NCI-H1092 (cell line): ENCODE data around the gene FLYWCH2.
"Not testable (repeated sequence)": the region's sequence is repeated elsewhere in the genome, so short reads cannot be mapped to it uniquely, and the experiment has no call there.

ENCODE experiments used
- DNase-seq: peaks from one replicate; lab custom pipeline; 2025; lab: John Stamatoyannopoulos, UW

The FLYWCH2 gene

DNA sequence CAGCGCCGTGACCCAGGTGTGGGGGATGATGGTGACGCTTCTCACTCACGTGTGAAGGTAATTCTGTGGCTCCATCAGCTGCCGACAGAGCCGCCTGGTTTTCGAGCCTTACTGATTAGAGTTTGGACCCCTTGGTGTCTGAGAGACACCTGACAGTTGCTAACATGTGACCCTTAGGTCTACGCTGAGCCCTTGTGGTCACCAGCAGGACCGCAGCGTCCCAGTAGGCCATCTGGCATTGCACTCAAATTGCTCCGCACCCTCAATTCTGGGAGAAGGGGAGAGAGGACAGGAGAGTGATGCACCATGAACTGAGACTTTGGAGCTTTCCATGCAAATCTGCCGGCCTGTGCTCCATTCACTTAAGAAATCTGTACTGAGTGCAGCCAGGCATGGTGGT lies 31.2 kb downstream of the FLYWCH2 start:
- no peak for DNase-seq

- no peak for DNase-seq
Measured at GRCh38 chr16:2915196-2915929, 32.3 kb downstream of the FLYWCH2 start.

GRCh38 chr16:2919511-2920255 lies 36.7 kb downstream of the FLYWCH2 start:
- peak; percentile 40 for DNase-seq

DNA sequence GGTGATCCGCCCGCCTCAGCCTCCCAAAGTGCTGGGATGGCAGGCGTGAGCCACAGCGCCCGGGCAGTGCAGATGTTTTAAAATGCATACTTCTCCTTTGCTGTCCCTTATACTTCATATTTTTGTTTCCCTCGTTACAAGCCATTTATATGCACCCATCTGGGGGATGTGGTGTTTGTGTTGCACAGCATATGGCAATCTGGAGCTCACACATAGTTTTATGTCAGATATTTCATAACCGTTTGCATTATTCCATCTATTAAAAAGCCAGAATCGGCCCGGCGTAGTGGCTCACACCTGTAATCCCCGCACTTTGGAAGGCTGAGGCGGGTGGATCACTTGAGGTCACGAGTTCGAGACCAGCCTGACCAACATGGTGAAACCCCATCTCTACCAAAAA lies 40.5 kb downstream of the FLYWCH2 start:
- no peak for DNase-seq

GRCh38 chr16:2924901-2925755 lies 42.1 kb downstream of the FLYWCH2 start:
- no peak for DNase-seq

- DNase-seq: no peak
Measured at GRCh38 chr16:2925951-2926649, 43.1 kb downstream of the FLYWCH2 start.

GRCh38 chr16:2926650-2926999 lies 43.6 kb downstream of the FLYWCH2 start:
- no peak for DNase-seq

DNA sequence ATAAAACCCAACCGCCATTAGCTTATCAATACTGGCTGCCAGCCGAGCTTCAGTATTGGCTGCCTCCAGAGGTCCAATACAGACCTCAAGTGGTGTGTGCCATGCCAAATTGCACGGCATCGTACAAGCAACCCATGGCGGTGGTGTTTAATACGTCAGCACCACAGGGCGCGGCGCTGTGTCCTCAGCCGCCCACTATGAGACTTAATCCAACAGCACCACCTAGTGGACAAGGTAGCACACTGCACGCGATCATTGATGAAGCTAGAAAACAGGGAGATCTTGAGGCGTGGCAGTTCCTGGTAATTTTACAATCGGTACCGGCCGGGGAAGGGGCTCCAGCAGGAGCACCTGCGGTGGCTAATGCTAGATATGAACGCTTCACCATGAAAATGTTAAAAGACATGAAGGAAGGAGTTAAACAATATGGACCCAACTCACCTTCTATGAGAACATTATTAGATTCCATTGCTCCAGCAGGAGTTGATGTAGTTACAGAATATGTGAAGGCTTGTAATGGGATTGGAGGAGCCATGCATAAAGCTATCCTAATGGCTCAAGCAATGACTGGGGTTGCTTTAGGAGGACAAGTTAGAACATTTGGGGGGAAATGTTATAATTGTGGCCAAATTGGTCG lies 44.1 kb downstream of the FLYWCH2 start:
- peak; percentile 86 for DNase-seq

DNA sequence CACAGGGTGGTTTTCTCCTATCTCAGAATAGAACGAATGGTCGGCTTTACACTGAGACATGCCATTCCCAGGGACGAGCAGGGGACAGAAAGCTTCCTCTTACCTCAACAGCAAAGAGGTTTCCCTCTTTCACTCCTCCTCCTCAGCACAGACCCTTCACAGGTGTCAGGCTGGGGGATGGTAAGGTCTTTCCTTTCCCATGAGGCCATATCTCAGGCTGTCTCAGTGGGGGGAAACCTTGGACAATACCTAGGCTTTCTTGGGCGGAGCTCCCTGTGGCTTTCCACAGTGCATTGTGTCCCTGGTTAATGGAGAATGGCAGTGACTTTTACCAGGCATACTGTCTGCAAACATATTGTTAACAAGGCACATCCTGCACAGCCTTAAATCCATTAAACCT lies 45.1 kb downstream of the FLYWCH2 start:
- DNase-seq: not testable (repeated sequence)

DNA sequence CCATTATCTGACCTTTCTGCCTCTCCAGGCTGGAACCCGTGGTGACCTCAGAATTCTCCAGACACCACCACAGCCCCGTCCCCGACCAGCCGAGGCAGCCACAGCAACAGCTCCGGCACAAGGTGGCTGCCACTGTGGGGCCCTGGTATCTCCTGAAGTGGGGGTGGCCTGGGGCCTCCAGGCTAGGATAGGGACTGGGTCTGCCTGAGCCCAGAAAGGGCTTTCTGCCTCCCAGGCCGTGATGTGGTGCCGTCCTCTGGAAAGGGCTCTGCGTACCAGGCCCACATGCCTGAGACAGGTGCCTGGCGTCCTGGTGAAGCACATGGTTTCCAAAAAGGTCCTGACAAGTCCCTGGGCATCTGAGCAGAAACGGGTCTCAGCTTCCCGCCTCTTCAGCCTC lies 45.8 kb downstream of the FLYWCH2 start:
- no peak for DNase-seq

DNA sequence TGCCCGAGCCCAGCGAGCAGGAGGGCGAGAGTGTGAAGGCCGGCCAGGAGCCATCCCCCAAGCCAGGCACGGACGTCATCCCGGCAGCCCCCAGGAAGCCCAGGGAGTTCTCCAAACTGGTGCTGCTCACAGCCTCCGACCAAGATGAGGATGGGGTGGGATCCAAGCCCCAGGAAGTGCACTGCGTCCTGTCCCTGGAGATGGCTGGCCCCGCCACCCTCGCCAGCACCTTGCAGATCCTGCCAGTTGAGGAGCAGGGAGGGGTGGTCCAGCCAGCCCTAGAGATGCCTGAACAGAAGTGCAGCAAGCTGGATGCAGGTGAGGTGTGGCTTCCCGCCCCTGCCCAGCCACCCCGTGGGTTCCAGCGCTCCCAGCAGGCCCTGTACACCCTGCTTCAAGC lies 46.7 kb downstream of the FLYWCH2 start:
- no peak for DNase-seq

- DNase-seq: no peak
Measured at GRCh38 chr16:2930236-2930635, 47.2 kb downstream of the FLYWCH2 start.

GRCh38 chr16:2931231-2931914 lies 48.4 kb downstream of the FLYWCH2 start:
- not testable (repeated sequence) for DNase-seq

DNA sequence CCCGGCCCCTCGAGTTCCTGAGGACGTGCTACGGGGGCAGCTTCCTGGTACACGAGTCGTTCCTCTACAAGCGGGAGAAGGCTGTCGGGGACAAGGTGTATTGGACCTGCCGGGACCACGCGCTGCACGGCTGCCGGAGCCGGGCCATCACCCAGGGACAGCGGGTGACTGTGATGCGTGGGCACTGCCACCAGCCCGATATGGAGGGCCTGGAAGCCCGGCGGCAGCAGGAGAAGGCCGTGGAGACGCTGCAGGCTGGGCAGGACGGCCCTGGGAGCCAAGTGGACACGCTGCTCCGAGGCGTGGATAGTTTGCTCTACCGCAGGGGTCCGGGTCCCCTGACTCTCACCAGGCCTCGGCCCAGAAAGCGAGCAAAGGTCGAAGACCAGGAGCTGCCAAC lies 50.1 kb downstream of the FLYWCH2 start:
- DNase-seq: no peak

DNA sequence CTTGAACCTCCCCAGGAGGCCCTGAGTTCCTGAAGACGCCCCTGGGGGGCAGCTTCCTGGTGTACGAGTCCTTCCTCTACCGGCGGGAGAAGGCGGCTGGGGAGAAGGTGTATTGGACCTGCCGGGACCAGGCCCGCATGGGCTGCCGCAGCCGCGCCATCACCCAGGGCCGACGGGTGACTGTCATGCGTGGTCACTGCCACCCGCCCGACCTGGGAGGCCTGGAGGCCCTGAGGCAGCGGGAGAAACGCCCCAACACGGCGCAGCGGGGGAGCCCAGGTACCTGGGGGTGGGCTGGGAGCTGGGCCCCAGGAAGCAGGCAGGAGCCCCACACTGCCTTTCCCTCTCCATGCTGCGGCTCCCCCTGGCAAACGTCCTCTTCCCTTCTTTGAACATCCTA lies 50.7 kb downstream of the FLYWCH2 start:
- DNase-seq: no peak

DNA sequence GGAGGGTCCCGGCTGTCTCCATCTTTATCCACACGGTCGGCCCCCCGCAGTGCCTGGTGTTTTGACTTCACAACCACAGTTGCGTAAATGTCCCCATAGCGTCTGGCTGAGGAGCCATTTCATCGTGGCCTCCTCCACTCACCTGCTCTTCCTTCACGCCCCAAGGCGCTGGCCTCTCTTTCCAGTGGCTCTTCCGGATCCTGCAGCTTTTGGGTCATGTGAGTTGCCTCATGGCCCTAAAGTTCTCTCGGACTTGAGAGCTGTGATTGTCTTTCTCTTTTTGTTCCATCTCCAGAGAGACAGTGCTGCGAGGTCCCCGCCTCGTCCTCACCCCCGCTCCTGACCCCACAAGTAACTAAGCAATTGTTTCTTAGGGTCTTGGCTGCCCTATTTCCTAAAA lies 51.4 kb downstream of the FLYWCH2 start:
- DNase-seq: no peak

DNA sequence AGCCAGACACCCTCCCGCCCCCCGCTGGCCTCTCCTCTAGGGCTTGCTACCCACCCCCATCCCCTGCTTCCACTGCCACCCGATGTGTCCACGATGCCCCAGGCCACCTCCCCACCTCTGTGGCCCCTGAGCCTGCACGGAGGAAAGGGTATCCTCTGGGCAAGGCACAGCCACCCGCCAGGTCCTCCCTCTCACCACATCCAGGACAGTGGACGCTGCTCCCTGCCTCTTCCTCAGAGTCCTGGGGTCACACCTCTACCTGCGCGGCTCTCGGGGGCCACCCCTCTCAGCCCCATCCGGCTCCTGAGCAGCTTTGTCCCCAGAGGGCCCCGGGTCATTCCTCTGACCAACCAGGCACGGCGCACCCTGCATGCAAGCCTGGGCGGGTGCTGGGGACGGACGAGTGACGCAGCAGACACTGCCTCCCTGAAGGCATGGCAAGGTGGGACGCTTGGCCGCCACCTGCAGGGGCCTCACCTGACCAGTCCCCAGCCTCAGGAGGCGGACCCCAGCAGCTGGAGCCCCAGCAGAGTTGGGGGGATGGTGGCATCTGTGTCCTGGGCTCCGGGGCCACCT lies 53.5 kb downstream of the FLYWCH2 start:
- DNase-seq: no peak

DNA sequence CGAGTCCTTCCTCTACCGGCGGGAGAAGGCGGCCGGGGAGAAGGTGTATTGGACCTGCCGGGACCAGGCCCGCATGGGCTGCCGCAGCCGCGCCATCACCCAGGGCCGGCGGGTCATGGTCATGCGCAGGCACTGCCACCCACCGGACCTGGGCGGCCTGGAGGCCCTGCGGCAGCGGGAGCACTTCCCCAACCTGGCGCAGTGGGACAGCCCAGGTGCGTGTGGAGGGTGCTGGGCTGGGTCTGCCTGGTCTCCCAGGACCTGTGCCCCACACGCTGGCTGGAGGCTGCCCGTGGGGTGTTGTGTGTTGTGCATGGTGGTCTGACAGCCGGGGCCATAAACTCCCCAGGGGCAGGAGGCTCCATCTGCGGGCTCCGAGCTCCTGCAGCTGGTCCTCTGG lies 54.2 kb downstream of the FLYWCH2 start:
- DNase-seq: no peak

DNA sequence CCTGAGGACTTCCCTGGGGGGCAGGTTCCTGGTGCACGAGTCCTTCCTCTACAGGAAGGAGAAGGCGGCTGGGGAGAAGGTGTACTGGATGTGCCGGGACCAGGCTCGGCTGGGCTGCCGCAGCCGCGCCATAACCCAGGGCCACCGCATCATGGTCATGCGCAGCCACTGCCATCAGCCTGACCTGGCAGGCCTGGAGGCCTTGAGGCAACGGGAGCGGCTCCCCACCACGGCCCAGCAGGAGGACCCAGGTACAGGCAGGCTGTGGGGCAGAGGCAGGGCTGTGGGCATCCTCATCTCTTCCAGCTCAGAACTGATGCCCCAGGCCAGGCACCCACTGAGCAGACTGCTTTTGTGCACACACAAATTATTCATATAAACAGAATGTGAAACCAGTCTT lies 55.2 kb downstream of the FLYWCH2 start:
- no peak for DNase-seq

DNA sequence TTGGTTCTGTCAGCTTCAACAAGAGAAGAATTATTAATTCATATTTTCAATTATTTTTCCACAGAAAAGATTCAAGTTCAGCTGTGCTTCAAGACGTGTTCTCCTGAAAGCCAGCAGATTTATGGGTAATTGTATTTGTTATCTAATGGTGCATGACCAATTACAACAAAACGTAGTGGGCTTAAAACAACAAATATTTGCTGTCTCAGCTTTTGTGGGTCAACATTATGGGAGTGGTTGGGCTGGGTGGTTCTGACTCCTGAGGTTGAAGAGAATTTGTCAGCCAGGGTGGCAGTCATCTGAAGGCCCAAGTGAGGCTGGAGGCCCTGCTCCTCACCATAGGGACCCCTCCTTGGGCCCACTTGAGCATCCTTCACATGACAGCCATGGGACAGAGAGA lies 57.0 kb downstream of the FLYWCH2 start:
- DNase-seq: no peak

DNA sequence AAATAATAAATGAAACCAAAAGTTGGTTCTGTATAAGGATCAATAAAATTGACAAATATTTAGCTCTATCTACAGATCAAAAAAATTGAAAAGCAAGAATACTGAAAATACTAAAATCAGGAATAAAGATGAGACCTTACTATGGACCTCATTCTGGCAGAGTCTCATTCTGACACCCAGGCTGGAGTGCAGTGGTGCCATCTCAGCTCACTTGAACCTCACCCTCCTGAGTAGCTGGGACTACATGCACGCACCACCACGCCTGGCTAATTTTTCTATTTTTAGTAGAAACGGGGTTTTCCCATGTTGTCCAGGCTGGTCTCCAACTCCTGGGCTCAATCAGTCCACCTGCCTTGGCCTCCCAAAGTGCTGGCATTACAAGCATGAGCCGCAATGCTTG lies 59.0 kb downstream of the FLYWCH2 start:
- DNase-seq: no peak
